Upper lobe of left lung (tissue), 4 donors: Measurements from ENCODE around the gene CSNK2B.

Experiments used
- CTCF ChIP-seq, 6 experiments: fragments of 450-650 bp in 4 of 6; fragments of 200-600 bp in 2 of 6; sonication (generic) in 2 of 6; IDR thresholded peaks; one replicate each; pipeline ENCODE4 v1.5.1; 2016 to 2019; ENCODE audit warnings: antibody characterized with exemption in 6 of 6
- POLR2A ChIP-seq, 4 donors: fragments of 450-650 bp; IDR thresholded peaks; one replicate each; pipeline ENCODE4 v1.5.1; 2016 to 2017; ENCODE audit warnings: antibody characterized with exemption in 4 of 4, mild to moderate bottlenecking in 2 of 4

- TF ChIP-seq CTCF (IDR thresholded peaks at IDR 0.05): no peak
- TF ChIP-seq POLR2A (IDR thresholded peaks at IDR 0.05): no peak
Measured at GRCh38 chr6:31702405-31702818, 36.5 kb downstream of the CSNK2B start.
